ENCODE data around the gene AASDH.

The AASDH gene, protein sequence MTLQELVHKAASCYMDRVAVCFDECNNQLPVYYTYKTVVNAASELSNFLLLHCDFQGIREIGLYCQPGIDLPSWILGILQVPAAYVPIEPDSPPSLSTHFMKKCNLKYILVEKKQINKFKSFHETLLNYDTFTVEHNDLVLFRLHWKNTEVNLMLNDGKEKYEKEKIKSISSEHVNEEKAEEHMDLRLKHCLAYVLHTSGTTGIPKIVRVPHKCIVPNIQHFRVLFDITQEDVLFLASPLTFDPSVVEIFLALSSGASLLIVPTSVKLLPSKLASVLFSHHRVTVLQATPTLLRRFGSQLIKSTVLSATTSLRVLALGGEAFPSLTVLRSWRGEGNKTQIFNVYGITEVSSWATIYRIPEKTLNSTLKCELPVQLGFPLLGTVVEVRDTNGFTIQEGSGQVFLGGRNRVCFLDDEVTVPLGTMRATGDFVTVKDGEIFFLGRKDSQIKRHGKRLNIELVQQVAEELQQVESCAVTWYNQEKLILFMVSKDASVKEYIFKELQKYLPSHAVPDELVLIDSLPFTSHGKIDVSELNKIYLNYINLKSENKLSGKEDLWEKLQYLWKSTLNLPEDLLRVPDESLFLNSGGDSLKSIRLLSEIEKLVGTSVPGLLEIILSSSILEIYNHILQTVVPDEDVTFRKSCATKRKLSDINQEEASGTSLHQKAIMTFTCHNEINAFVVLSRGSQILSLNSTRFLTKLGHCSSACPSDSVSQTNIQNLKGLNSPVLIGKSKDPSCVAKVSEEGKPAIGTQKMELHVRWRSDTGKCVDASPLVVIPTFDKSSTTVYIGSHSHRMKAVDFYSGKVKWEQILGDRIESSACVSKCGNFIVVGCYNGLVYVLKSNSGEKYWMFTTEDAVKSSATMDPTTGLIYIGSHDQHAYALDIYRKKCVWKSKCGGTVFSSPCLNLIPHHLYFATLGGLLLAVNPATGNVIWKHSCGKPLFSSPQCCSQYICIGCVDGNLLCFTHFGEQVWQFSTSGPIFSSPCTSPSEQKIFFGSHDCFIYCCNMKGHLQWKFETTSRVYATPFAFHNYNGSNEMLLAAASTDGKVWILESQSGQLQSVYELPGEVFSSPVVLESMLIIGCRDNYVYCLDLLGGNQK

DNA sequence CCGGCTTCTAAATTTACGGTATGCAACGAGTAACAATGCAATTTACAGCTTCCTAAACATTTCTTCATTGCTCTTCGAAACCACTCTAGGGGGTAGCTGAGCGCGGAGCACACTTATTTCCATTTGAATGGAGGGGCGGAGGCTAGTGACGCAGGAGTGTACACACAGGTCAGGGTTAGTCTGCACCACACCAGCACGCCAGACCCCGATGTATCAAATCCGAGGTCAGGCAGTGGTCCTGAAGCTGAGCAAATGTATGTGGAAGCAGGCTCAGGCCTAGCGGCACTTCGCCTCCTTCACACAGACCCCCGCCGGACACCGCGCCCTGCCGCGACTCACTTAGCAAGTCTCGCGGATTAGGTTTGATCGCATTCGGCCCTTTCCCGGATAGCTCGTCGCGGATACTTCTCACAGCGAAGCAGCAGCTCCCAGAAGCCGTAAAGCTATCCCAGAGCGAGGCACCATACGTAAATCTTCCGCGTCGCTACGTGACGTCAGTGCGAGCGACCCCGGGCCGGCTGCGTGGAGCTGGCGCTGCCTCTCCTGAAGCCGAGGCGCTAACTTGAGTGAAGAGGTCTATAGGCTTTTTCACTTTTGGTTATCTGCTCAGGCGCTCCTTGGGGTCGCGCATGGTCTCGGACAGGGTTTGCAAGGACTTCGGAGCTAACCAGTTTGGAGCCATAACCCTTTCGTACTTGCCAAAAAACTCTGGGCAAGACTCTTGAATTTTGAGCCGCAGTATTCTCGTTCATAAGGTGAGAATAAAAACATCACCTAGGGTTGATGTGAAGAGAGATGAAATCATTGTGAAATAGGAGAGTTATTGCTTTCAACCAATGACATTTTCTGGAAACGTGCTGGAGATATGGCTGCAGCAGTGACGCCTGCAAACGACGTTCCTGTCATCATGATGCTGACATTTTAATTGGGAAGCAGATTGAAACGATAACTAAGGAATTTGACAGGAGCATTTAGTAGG is at the start of gene AASDH:
AASDH (minus strand) TSS at position 469 of the 979 bp plus-strand sequence. CDS start 3,192 bp downstream, outside the sequence.
- DNase-seq = peak; percentile 98

DNA sequence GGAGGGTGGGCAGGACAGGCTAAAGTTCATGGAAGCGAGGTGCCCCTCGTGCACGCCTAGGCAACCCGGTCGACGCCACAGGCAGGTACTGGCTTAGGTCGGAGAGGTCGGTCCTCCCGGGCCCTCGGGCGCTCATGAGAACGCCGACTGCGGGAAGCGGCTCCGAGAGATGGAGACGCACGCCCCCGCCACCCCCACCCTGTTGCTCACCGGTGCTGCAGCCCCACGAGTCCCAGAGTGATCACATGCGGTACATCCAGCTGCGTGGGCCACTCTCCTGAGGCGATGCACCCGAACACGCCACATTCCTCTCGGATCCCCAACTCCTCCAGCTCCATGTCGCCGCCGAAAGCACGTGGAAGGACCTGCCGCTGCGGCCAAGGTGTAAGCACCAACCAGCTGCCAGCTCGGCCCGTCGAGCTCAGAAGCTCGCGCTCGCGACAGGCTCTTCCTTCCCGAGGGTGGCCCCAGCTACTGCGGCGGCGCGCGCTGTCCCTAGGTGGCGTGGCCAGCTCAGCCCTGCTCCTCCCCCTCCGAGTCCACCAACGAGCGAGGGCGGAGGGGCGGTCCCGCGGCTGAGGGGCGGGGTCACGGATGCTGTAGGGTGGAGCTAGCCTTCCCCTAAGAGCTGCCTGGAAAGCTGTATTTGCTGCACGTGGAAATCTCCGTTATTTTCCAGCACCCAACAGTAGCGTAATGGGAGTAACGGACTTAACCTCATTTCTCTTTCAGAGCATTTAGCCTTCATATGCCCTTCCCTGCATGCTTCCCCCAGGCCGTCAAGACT is 48.0 kb upstream of the AASDH start, which contains the start of gene PPAT:
PPAT (minus strand) TSS at position 476 of the 787 bp plus-strand sequence; CDS start at position 338, 138 bp downstream.
- DNase-seq = peak; percentile 99

DNA sequence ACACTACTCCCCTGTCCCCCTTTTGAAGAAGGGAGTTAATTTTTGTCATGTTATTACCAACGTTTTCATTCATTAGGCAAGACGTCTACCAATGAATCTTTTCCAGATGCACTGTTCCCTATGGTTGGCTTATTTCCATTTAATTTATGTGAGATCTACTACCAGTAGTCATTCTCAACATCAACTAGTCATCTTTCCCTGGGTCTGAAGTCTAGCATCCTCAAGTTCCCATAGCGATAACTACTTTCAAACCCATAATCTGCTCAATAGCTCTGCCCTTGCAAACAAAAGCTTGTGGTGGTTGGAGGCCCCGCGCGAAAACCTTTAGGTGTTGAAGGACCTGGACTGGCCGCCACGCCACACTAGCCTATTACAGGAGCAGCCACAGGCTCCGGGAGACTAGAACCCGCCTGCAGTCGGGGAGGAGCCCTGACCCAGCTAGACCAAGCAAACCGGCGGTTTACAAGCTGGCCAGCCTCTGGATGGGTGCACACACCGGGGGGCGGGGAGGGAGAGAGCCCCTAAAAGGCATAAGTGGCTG is 47.4 kb upstream of the AASDH start:
- DNase-seq = no peak

DNA sequence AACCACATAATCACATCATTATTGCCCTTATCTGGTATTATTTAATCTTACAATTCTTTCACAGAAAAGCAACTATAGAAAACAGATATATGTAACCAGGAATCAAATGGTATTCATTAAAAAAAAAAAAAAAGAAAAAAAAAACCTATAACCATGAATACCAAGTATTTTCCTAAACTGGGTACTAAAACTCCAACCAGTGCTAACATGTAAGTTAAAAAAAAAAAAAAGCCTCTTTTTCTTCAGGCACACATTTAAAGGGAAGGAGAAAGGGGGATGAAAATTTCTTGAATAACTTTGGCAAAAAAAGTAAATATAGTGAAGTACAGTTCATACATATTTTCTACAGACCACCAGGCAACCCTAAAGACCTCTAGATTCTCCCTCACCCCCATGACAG is 46.0 kb upstream of the AASDH start:
- DNase-seq = no peak

DNA sequence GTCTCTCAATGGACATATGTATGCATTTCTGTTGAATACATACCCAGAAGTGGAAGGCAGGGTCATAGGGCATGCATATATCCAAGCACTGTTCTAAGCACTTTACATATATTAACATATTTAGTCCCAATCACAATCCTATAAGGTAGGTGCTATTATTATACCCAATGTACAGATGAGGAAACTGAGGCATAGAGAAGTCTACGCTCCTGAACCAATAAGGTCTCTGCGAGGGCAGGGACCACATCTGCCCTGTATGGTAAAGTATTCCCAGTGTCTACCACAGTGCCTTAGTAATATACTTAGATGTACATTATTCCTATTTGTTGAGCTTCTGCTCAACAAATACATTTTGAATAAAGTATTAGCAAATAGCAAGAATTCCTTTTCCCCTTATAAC is 42.9 kb upstream of the AASDH start:
- DNase-seq = no peak

DNA sequence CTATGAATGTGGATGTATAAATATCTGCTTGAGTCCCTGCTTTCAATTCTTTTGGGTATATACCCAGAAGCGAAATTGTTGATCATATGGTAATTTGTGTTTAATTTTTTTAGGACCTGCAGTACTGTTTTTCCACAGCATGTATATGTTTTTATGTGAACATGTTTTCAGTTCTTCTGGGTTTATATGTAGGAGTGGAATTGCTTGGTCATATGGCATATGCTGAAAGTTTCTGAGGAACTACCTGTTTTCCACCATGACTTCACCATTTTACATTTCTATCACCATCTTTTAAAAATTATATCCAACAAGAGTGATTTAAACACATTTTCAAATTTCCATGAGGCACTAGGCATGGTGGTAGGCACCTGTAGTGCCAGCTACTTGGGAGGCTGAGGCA is 39.9 kb upstream of the AASDH start:
- DNase-seq = no peak

DNA sequence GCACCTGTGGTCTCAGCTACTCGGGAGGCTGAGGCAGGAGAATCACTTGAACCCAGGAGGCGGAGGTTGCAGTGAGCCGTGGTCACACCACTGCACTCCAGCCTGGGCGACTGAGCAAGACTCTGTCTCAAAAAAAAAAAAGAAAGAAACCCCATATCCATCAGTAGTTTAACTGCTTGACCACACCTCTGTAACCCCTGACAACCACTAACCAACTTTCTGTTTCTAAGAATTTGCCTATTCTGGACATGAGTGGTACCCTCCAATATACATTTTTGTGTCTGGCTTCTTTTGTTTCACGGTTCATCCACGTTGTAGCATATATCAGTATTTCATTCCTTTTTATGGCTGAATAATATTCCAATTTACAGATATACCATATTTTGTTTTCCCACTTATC is 39.0 kb upstream of the AASDH start:
- DNase-seq = no peak

DNA sequence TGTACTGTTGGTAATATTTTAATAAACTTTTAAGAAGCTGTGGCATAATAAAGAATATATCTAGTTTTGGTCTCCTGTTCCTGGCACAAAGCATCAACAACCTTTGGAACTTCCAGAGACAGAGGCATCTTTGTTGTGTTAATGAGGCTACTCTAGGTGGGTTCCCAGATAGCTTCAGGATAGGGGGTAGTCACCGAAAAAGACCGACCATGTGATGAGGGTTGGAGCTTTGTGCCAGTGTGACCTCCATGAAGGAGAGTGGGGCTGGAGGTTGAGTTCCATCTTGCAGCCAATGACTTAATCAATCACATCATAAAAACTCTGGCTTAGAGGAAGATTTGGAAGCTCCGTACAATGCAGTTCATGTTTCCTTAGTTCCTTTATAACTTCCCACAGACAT is 38.2 kb upstream of the AASDH start:
- DNase-seq = no peak

DNA sequence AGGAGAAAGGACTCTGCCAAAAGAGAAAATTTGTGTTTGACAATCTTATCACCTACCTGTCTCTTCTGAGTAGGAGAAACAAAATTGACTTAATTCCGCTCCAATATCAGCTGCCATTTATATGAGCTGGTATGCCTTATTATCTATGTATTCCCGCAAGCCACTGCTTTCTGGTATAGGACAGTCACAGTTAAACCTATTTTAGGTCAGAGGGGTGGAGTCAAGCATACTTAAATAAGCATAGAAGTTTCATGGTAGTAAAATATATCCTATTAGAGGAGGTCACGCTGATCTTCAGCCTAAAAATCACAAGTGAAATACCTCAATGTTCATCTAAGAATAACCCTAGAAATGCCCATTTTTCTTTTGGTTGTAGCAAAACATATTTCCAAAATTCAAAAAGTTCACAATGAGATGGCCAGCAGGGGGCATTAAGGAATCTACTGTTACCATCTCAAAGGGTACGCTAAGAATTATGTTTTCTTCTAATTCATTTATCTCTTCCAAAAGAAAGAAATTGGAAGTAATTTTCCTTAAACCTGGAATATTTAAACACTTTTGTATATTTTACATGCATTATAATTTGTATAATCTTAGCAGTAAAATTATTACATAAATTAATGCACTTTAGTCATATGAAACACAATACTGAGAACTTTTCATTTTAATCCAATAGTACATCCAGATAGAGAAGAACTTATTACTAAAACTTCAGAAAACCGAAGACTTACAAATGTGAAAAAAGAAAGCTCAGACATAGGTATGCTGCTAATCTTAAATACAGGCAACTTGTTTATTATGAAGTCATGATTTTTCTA is 37.6 kb upstream of the AASDH start:
- DNase-seq = peak; percentile 33

DNA sequence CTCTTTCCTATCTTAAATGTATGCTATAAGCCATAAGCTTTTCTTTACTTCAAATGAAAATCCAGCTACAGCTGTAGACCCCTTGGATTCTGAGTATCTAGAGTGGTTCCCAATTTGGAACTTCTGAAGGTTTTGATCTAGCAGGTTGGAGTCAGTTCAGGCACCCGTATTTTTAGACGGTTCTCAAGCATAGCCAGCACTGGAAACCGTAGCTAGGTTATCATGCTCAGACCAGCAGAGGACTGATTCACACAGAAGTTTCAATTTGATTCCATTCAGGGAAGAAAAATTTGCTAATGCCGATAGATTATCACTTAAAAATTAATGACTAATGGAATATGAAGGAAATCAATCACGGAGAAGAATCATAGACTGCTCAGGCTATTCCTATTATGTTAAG is 36.9 kb upstream of the AASDH start:
- no peak for DNase-seq

DNA sequence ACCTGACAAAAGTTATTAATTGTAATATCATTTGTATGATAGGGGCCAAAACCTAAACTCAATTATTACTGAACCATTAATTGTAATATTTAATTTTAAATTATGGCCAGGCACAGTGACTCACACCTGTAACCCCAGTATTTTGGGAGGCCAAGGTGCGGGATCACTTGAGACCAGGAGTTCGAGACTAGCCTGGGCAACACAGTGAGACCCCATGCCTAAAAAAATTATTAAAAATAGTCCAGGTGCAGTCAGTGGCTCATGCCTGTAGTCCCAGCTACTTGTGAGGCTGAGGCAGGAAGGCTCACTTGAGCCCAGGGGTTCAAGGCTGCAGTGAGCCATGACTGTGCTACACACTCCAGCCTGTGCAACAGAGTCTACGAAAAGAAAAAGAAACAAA is 30.1 kb upstream of the AASDH start:
- DNase-seq = no peak

DNA sequence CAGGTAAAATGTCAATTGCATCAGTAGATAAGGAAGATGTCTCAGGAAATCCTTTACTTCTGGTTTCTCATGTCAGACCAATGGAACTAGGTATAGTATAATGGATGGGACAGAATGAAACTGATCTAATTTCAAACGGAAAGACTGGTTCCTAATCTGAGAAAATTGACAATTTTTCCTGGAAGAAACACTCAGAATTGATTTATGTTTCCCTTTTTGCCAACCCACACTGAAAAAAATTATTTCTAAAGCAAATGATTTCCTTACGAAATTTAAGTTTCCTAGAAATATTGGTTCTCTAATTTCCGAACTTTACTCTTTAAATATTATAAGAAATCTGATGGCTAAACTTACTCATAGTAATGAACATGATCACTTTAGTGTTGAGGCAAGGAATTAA is 29.1 kb upstream of the AASDH start:
- DNase-seq = no peak

DNA sequence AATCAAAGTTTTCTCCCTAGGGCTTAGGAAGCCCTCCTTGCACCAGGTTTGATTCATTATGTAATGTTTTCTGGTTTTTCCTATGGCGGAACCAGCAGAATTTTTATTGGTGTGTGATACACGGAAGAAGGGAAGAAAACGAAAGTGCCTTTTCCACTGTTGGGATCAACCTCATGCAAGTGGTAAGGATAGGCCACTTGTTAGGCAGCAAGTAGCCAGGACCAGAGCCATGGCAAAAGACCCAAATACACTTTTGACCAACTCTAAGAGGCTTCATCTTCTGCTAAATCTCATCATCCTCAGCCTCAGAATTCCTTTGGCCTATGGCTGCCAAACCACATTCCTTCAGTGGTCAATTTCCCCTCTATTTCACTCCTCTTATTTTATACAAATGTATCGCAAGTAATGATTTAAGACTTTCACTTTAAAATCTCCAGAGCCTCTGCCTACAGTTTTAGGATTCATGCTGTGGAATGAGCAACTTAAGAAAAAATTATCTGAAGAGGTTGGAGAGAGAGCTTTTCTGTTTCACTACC is 26.9 kb upstream of the AASDH start:
- no peak for DNase-seq

DNA sequence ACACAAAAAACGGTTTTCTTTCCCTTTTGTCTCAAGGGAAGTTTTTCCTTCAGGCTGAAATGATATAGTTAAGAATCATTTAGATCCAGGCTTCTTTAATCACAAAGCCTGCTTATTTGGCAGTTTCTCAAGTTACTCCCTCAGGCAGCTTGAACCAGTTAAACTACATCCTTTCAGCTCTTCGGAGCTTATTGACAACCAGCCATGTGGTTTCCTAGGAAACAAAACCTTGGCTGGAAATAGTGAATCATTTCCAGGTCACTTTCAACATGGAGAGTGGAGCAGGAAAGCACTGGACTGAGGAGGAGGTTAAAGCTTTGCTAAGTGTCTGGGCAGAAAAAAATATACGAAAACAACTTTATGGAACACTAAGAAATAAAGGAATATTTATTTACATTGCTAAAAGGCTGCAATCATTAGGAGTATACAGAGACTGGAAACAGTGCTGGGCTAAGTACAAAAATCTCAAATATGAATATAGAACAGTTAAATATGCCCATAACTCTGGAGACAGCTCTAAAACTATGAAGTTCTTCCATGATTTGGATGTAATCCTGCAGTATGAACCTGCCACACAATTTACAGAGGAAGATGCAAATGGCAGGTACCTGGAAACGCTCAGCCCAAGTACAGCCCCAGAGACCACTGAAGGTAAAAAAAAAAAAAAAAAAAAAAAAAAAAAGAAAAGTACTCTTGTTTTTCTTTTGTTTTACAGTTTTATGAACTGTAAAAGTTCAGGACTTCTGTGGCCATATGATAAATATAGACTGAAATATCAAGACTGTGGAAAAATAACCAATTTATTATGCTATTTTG is 23.2 kb upstream of the AASDH start:
- no peak for DNase-seq

DNA sequence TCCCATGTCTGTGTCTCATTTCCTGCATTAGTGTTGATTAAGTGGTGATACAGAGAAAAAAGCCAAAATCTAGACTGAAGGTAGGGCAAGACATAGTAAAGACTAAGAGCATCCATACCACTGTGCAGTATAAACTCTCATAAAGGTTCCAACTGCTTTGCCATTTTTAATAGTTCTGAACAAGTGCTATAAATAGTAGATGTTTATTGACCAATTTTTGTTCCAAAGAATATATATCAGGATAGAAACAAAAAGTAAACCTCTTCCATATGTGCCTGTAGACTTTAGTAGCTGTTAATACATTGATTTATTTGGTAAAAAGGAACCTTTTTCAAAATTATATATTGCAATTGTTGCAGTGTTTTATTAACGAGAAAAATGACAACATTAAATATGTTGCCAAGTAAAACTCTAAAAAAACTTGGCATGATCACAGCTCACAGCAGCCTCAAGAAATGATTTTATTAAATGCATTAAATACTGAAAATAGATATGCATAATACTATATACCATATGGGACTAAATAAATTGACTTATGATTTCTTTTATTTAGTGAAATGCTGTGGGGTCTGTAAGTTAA is 22.3 kb upstream of the AASDH start:
- no peak for DNase-seq

DNA sequence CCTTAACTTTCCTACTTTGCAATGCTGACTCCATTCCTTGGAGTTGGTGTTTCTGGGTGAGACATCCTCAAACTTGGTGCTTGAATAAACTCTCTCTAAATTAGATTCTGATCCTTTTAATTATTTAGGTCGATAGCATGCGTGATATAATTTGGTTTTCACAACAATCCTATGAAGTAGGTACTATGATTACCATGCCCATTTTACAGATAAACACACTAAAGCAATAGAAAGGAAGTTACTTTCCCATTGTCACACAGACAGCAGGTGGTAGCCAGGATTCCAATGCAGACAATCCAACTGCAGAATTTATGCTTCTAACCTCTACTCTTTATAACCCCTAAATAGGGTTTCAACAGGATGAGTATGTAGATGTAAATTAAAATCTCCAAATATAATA is 21.7 kb upstream of the AASDH start:
- no peak for DNase-seq

DNA sequence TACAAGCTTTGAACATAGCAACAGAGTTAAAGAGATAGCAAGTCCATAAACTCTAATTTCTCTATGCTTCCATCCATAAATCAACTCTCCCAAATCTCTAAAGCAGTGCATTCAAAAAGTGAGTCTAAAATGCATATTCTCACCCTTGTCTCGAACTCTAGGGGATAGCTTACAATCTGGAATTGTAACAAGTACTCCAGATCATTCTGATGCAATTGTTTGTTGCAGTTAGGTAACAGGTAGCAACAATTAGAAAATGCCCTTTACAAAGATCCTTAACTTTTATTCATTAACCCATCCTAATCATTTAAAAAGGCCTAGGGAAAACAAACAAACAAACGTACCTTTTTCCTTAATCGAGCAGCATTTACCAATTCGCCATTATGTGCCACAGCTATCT is 18.9 kb upstream of the AASDH start:
- no peak for DNase-seq

DNA sequence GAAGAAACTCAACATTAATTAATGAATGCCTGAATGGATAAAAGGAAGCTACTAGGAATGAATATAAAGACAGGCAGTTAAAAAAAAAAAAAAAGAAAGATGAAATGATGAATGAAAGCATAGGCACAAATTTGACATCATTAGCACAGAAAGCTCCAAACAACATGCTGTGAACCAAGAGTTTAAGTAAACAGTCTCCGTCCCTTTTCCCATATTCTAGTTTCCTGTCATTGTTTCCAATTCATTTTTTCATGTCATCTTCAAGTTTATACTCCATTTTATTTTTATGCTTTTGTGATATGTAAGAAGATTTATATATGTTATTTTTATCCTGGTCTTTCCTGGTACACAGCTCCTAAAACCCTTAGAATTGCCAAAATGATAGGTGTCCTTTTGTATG is 17.7 kb upstream of the AASDH start:
- no peak for DNase-seq

DNA sequence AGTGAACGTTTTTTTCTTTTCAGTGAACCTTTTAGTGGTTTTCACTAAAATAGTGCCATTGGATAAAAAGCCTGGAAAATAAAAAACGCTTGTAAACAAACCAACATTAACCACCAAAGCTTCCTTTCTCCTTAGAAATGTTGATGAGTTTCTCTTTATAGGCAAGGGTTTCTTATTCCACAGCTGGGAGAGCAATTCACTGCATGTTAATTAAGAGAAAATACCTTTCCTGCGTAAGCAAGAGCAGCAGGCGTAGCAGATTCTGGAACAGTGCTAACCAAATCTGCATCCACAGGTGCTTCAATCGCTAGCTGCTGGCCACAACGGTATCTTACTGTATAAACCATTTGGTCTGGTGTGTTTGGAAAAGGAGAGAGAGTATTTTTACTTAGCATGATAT is 13.3 kb upstream of the AASDH start:
- DNase-seq = no peak

Data from activated CD8-positive, alpha-beta memory T cell treated with anti-CD3 and anti-CD28 coated beads, Interleukin-2, amount 50 U/mL, for 4 hours (primary cell).